CD4-positive, alpha-beta T cell treated with Interleukin-4 for 1 hour (primary cell): ENCODE measurements around the gene EPG5.

Experiments
- DNase-seq, 2 donors: peaks; one replicate each; pipeline ENCODE4 v3.0.0-alpha.2; 2020 to 2022

EPG5 gene

GRCh38 chr18:45802814-45803492 is 164.2 kb downstream of the EPG5 start:
- no peak for DNase-seq

- DNase-seq = no peak
These were observed 165.6 kb downstream of the EPG5 start for GRCh38 chr18:45801416-45802004.
